Prostate gland (tissue), 2 donors: ENCODE data around the gene STAM2. TPM values are rescaled to one million over a fixed set of nuclear protein-coding genes. Genes with fewer than 3 reads are reported as not detected.

Experiments used
- DNase-seq: peaks from one replicate; pipeline ENCODE4 v3.0.0-alpha.2; 2019; ENCODE audit warnings: low spot score
- H3K27ac ChIP-seq, 2 donors: fragments of 200-600 bp; sonication (generic); 2 replicates each; pipeline ENCODE4 v1.5.1; 2017 to 2019
- H3K27me3 ChIP-seq: fragments of 200-600 bp; sonication (generic); replicated peaks from 2 replicates; pipeline ENCODE4 v1.5.1; 2019; ENCODE audit not compliant: insufficient read depth
- H3K36me3 ChIP-seq, 2 donors: fragments of 200-600 bp; sonication (generic); 1 replicate in 1 of 2; 2 replicates in 1 of 2; pipeline versions ENCODE4 v1.5.1 to v1.8.1; 2017 to 2019
- H3K4me1 ChIP-seq: fragments of 200-600 bp; sonication (generic); replicated peaks from 2 replicates; pipeline ENCODE4 v1.5.1; 2019
- H3K4me3 ChIP-seq, 2 donors: fragments of 200-600 bp; sonication (generic); 2 replicates each; pipeline ENCODE4 v1.5.1; 2017 to 2019
- H3K9me3 ChIP-seq: fragments of 200-600 bp; sonication (generic); 2 replicates; pipeline ENCODE4 v1.5.1; 2017
- CTCF ChIP-seq, 4 experiments: fragments of 200-600 bp in 2 of 4; fragments of 450-650 bp in 2 of 4; sonication (generic) in 2 of 4; IDR thresholded peaks; 1 replicate in 3 of 4; 2 replicates in 1 of 4; pipeline ENCODE4 v1.5.1; 2016 to 2019; ENCODE audit warnings: antibody characterized with exemption in 4 of 4, mild to moderate bottlenecking in 2 of 4, moderate library complexity in 2 of 4
- POLR2A ChIP-seq: fragments of 450-650 bp; IDR thresholded peaks from one replicate; pipeline ENCODE4 v1.6.1; 2016; ENCODE audit warnings: antibody characterized with exemption, mild to moderate bottlenecking
- POLR2AphosphoS5 ChIP-seq: sonication (generic); formaldehyde crosslinking; IDR thresholded peaks from one replicate; pipeline ENCODE4 v1.6.1; 2017; ENCODE audit warnings: antibody characterized with exemption
- WGBS: methylation state at CpG from one replicate; pipeline ENCODE4 v1.1.5; 2018; 5-methylcytosine and 5-hydroxymethylcytosine counted together
- intact Hi-C: fragments of 100-400 bp; cut with DNase I; formaldehyde crosslinking; loops from one replicate; pipeline ENCODE4 v1.14.2; 2022
- small RNA-seq, 2 donors: library from RNA; depleted of rRNA; stranded (forward); fragments of <200 nt; gene quantifications; one replicate each; pipeline ENCODE3, GENCODE V24; 2016
- total RNA-seq, 2 donors: library from RNA; depleted of rRNA; stranded (reverse); fragments of >200 nt; gene quantifications; one replicate each; pipeline ENCODE4 v1.1.0, GENCODE V29; 2016

Gene STAM2
- total RNA-seq, 2 donors from 2014 or later: 28.7 to 39.3 TPM

GRCh38 chr2:152068226-152068625 is 107.3 kb downstream of the STAM2 start:
- WGBS: 38% methylated on average over 2 of the region's 2 CpGs
- intact Hi-C loops: no loop called here
- no peak for DNase-seq
- Histone ChIP-seq H3K9me3 (no peaks in the 10 kb centered on the region), H3K36me3 (no peaks in the 10 kb centered on the region), H3K27me3 (no peaks in the 10 kb centered on the region), H3K4me1 (peaks cover 2% of the 10 kb centered on the region), H3K4me3 (no peak overlapping the region), H3K27ac (no peak overlapping the region)
- TF ChIP-seq POLR2AphosphoS5 (no peak), CTCF (IDR thresholded peaks at IDR 0.05) (no peak), POLR2A (no peak)

- TF ChIP-seq POLR2AphosphoS5 (no peak), CTCF (IDR thresholded peaks at IDR 0.05) (no peak), POLR2A (no peak)
- H3K4me1 ChIP-seq: peaks cover 5% of the 10 kb centered on the region
- no peak overlapping the region for H3K4me3 ChIP-seq
- H3K27ac ChIP-seq: no peak overlapping the region
- DNase-seq: no peak
- H3K27me3 ChIP-seq: no peaks in the 10 kb centered on the region
- intact Hi-C loops: no loop called here
- no peaks in the 10 kb centered on the region for H3K36me3 ChIP-seq
- no peaks in the 10 kb centered on the region for H3K9me3 ChIP-seq
- WGBS: 61% methylated on average over 1 of the region's 1 CpG
These were observed 107.7 kb downstream of the STAM2 start for GRCh38 chr2:152067823-152068222.

Small RNA genes lying within 50 kb of the gene (small RNA-seq; reads per million reads assigned to genes)
- gene RPL30P2: 0 reads per million in 2 donors

Other genes starting within 250 kb of the STAM2 start
- 10 to 100 TPM; 15.4 to 40.6 TPM for gene CACNB4, start 76.7 kb downstream of the STAM2 start, total RNA-seq
- gene FMNL2, start 159.4 kb upstream of the STAM2 start, total RNA-seq: 10 to 100 TPM in 1 of 2 donors, 1 to 10 TPM in 1; 9.8 to 19.4 TPM